Measurements from ENCODE around the gene NPC2. TPM values are rescaled to one million over a fixed set of nuclear protein-coding genes. Genes with fewer than 3 reads are reported as not detected.
A peak's percentile ranks its signal among the peaks of the same experiment; 100 is the strongest.

Gene NPC2
- 100 to 1,000 TPM in 3 of 4 donors, 10 to 100 TPM in 1; 88.3 to 393 (median 147) TPM for total RNA-seq

- intact Hi-C loops (cut with DNase I; ENCODE audit: low total_unique reads) (loop anchor here (5.0 kb wide), 1 partner anchor 571 kb away; no protein-coding TSS in a partner anchor), in situ Hi-C loops (cut with MboI; ENCODE audit: low pct_ligation_motif_present in 1 of 4, low pct_unique_long_range_greater_than_20kb in 1 of 4, low sequenced_read_pairs in 3 of 4) (no loop called here)
- TF ChIP-seq CTCF (IDR thresholded peaks at IDR 0.05) (no peak), POLR2AphosphoS5 (IDR thresholded peaks at IDR 0.05) (peak; percentile 85 to 89 (median 85)), POLR2A (IDR thresholded peaks at IDR 0.05) (peak; percentile 81)
- Histone ChIP-seq H3K4me1 (peaks cover 8 to 33% (median 17%) of the 10 kb centered on the region in 4 donors), H3K27me3 (no peaks in the 10 kb centered on the region), H3K9me3 (no peaks in the 10 kb centered on the region), H3K27ac (peak within 1 kb of the TSS; percentile 93 to 97 (median 94)), H3K4me3 (peak within 1 kb of the TSS; percentile 72 to 99 (median 88)), H3K36me3 (no peaks in the 10 kb centered on the region)
- 0 to 1% methylated on average over 3 to 31 of the region's 35 CpGs for WGBS, 2 donors (ENCODE audit: low coverage in 1 of 2)
- no peak for DNase-seq
These were observed at the start of gene NPC2 for GRCh38 chr14:74492776-74493342. Gene NPC2, minus strand, starts transcription at chr14:74493305. Its CDS starts 31 bp downstream, at chr14:74493274.

- Histone ChIP-seq H3K27me3 (no peaks in the 10 kb centered on the region), H3K9me3 (no peaks in the 10 kb centered on the region), H3K36me3 (no peaks in the 10 kb centered on the region), H3K4me1 (no peaks in the 10 kb centered on the region), H3K27ac (no peak overlapping the region), H3K4me3 (no peak overlapping the region)
- DNase-seq, result no peak
- intact Hi-C loops (cut with DNase I; ENCODE audit: low total_unique reads), result no loop called here
- in situ Hi-C loops (cut with MboI; ENCODE audit: low pct_ligation_motif_present in 1 of 4, low pct_unique_long_range_greater_than_20kb in 1 of 4, low sequenced_read_pairs in 3 of 4), result no loop called here
- TF ChIP-seq POLR2A (IDR thresholded peaks at IDR 0.05), result no peak
- TF ChIP-seq CTCF (IDR thresholded peaks at IDR 0.05), result no peak
- no peak for TF ChIP-seq POLR2AphosphoS5 (IDR thresholded peaks at IDR 0.05)
- TF ChIP-seq EP300 (IDR thresholded peaks at IDR 0.05; ENCODE audit: low read depth), result no peak
- 91% methylated on average over 10 of the region's 10 CpGs; no CpG with 5 or more reads in 1 of the 2 donors for WGBS, 2 donors (ENCODE audit: low coverage in 1 of 2)
These were observed 49.1 kb upstream of the NPC2 start for GRCh38 chr14:74542056-74542685.

- H3K9me3 ChIP-seq, result no peaks in the 10 kb centered on the region
- no peaks in the 10 kb centered on the region for H3K36me3 ChIP-seq
- no peak overlapping the region for H3K4me3 ChIP-seq
- 85 to 100% methylated on average over 1 to 3 of the region's 3 CpGs for WGBS, 2 donors (ENCODE audit: low coverage in 1 of 2)
- no peak for DNase-seq
- intact Hi-C loops (cut with DNase I; ENCODE audit: low total_unique reads), result no loop called here
- in situ Hi-C loops (cut with MboI; ENCODE audit: low pct_ligation_motif_present in 1 of 4, low pct_unique_long_range_greater_than_20kb in 1 of 4, low sequenced_read_pairs in 3 of 4), result no loop called here
- no peaks in the 10 kb centered on the region for H3K4me1 ChIP-seq
- TF ChIP-seq POLR2A (IDR thresholded peaks at IDR 0.05) (no peak), CTCF (IDR thresholded peaks at IDR 0.05) (no peak)
- H3K27ac ChIP-seq, result no peak overlapping the region
- H3K27me3 ChIP-seq, result no peaks in the 10 kb centered on the region
These were observed 48.1 kb upstream of the NPC2 start for GRCh38 chr14:74541225-74541624.

GRCh38 chr14:74539503-74539902 is 46.4 kb upstream of the NPC2 start:
- no peak for DNase-seq
- in situ Hi-C loops (cut with MboI; ENCODE audit: low pct_ligation_motif_present in 1 of 4, low pct_unique_long_range_greater_than_20kb in 1 of 4, low sequenced_read_pairs in 3 of 4) (no loop called here), intact Hi-C loops (cut with DNase I; ENCODE audit: low total_unique reads) (no loop called here)
- no peak for TF ChIP-seq EP300 (IDR thresholded peaks at IDR 0.05; ENCODE audit: low read depth)
- TF ChIP-seq POLR2A (IDR thresholded peaks at IDR 0.05), result no peak
- no peak for TF ChIP-seq POLR2AphosphoS5 (IDR thresholded peaks at IDR 0.05)
- TF ChIP-seq CTCF (IDR thresholded peaks at IDR 0.05), result no peak
- 71 to 79% methylated on average over 2 to 4 of the region's 4 CpGs for WGBS, 2 donors (ENCODE audit: low coverage in 1 of 2)
- no peak overlapping the region for H3K27ac ChIP-seq
- H3K4me1 ChIP-seq, result no peaks in the 10 kb centered on the region
- no peak overlapping the region for H3K4me3 ChIP-seq
- H3K9me3 ChIP-seq, result no peaks in the 10 kb centered on the region
- no peaks in the 10 kb centered on the region for H3K36me3 ChIP-seq
- no peaks in the 10 kb centered on the region for H3K27me3 ChIP-seq
